Peyer's patch (tissue), 4 donors: ENCODE measurements around the gene FBXO21. TPM values are rescaled to one million over a fixed set of nuclear protein-coding genes. Genes with fewer than 3 reads are reported as not detected.

Source experiments
- DNase-seq, 3 donors: peaks; one replicate each; pipeline ENCODE4 v3.0.0-alpha.2; 2017 to 2019
- H3K27ac ChIP-seq, 4 donors: fragments of 200-600 bp; sonication (generic); one replicate each; pipeline ENCODE4 v1.5.1; 2016 to 2019
- H3K27me3 ChIP-seq, 2 donors: fragments of 200-600 bp; sonication (generic); one replicate each; pipeline ENCODE4 v1.5.1; 2019
- H3K36me3 ChIP-seq, 3 donors: fragments of 200-600 bp; sonication (generic); one replicate each; pipeline ENCODE4 v1.5.1; 2016 to 2019
- H3K4me1 ChIP-seq, 4 donors: fragments of 200-600 bp; sonication (generic); one replicate each; pipeline ENCODE4 v1.5.1; 2016 to 2019
- H3K4me3 ChIP-seq, 4 donors: fragments of 200-600 bp; sonication (generic); 1 replicate in 3 of 4; 2 replicates in 1 of 4; pipeline ENCODE4 v1.5.1; 2016 to 2019; ENCODE audit warnings: mild to moderate bottlenecking in 1 of 4
- H3K9me3 ChIP-seq, 4 donors: fragments of 200-600 bp; sonication (generic); one replicate each; pipeline ENCODE4 v1.5.1; 2016 to 2019; ENCODE audit warnings: mild to moderate bottlenecking in 1 of 4
- CTCF ChIP-seq, 6 experiments: fragments of 450-650 bp in 4 of 6; fragments of 200-600 bp in 2 of 6; sonication (generic) in 1 of 6; IDR thresholded peaks; one replicate each; pipeline ENCODE4 v1.5.1; 2017 to 2019; ENCODE audit warnings: antibody characterized with exemption in 6 of 6, mild to moderate bottlenecking in 3 of 6, moderate library complexity in 1 of 6
- POLR2A ChIP-seq, 2 donors: fragments of 450-650 bp; IDR thresholded peaks; one replicate each; pipeline ENCODE4 v1.5.1; 2017; ENCODE audit warnings: antibody characterized with exemption in 2 of 2, mild to moderate bottlenecking in 2 of 2, moderate library complexity in 2 of 2
- total RNA-seq, 4 donors: library from RNA; depleted of rRNA; stranded (reverse); fragments of >200 nt; gene quantifications; one replicate each; pipeline ENCODE4 v1.1.0, GENCODE V29; 2016

The FBXO21 gene
- total RNA-seq, 4 donors from 2014 or later, result 42.5 to 115 (median 68.8) TPM

DNA sequence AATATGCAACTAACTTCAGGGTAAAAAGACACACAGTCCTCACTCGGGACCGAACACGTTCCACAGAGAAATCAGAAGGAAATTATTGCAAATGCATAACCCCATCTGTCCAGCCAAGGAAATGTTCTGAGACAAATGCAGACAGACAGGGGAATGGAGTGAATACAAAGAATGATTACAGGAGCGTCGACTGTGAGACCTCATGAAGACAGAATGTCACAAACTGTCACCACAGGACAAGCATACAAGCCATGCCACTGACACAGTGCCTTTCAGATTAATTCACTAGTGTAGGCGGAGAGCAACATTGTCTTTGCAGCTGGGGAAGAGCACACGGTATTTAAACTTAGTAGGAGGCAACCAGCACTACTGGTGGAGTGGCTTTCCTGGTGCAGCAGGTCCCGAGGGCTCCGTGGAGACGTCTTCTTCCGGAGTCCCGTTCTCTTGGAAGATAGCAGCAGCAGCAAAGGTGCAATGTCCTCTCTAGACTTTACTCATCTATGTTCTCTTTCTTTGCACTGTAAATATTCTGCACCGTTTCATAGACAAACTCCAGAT lies 44.6 kb downstream of the FBXO21 start:
- no peak overlapping the region for H3K27ac ChIP-seq
- no peaks in the 10 kb centered on the region for H3K27me3 ChIP-seq
- no peak for DNase-seq
- H3K4me1 ChIP-seq, result no peaks in the 10 kb centered on the region
- H3K9me3 ChIP-seq, result no peaks in the 10 kb centered on the region
- H3K36me3 ChIP-seq, result peaks cover 0 to 55% (median 0%) of the 10 kb centered on the region in 3 donors
- TF ChIP-seq CTCF (IDR thresholded peaks at IDR 0.05), result no peak
- TF ChIP-seq POLR2A (IDR thresholded peaks at IDR 0.05), result no peak
- no peak overlapping the region for H3K4me3 ChIP-seq

DNA sequence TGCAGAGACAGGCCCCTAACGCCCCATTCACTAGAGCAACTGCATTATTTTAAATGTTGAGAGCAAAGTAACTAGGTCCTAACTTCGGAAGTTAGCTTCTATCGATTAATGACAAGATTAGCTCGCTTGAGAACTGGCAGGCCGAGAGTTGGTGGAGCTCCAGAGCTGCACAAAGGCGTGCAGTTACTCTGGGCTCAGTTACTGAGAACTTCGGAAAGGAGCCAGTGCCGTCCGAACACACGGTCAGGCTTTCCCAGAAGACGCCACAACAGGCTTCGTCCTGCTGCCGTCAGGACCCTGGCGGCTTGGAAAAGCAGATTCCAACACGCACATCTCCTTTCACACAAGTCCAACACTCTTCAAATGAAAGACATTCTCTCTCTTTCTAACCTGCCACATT lies 45.7 kb downstream of the FBXO21 start:
- H3K4me3 ChIP-seq, result no peak overlapping the region
- no peaks in the 10 kb centered on the region for H3K27me3 ChIP-seq
- H3K9me3 ChIP-seq, result no peaks in the 10 kb centered on the region
- DNase-seq, result no peak
- H3K27ac ChIP-seq, result no peak overlapping the region
- H3K4me1 ChIP-seq, result no peaks in the 10 kb centered on the region
- peaks cover 0 to 46% (median 0%) of the 10 kb centered on the region in 3 donors for H3K36me3 ChIP-seq
- TF ChIP-seq POLR2A (IDR thresholded peaks at IDR 0.05), result no peak
- TF ChIP-seq CTCF (IDR thresholded peaks at IDR 0.05), result no peak

GRCh38 chr12:117143008-117143532 lies 47.2 kb downstream of the FBXO21 start:
- H3K4me3 ChIP-seq, result no peak overlapping the region
- DNase-seq, result no peak
- H3K9me3 ChIP-seq, result no peaks in the 10 kb centered on the region
- no peak overlapping the region for H3K27ac ChIP-seq
- no peaks in the 10 kb centered on the region for H3K27me3 ChIP-seq
- H3K36me3 ChIP-seq, result peaks cover 0 to 32% (median 0%) of the 10 kb centered on the region in 3 donors
- no peak for TF ChIP-seq CTCF (IDR thresholded peaks at IDR 0.05)
- no peaks in the 10 kb centered on the region for H3K4me1 ChIP-seq

DNA sequence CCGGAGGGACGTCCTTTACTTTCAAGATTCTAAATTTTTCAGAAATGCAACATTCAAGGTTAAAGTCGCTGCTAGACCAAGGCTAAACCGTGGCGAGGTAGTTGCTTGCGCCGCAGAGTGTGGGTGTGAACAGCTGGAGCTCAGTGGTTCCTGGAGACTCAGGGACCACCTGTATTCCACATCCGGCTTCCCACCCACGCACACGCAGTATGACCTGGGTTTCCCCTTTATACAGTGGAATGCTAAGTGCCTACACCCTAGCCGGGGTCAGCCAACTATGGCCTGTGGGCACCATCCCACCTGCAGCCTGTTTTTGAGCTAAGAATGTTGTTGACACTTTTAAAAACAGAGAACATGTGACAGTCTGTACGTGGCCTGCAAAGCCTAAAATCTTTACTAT lies 48.2 kb downstream of the FBXO21 start:
- H3K36me3 ChIP-seq, result peaks cover 0 to 27% (median 0%) of the 10 kb centered on the region in 3 donors
- H3K4me1 ChIP-seq, result no peaks in the 10 kb centered on the region
- H3K9me3 ChIP-seq, result no peaks in the 10 kb centered on the region
- peak in 2 of 3 donors; percentile 66 to 70 for DNase-seq
- H3K27ac ChIP-seq, result no peak overlapping the region
- H3K4me3 ChIP-seq, result no peak overlapping the region
- H3K27me3 ChIP-seq, result no peaks in the 10 kb centered on the region
- no peak for TF ChIP-seq POLR2A (IDR thresholded peaks at IDR 0.05)
- no peak for TF ChIP-seq CTCF (IDR thresholded peaks at IDR 0.05)

DNA sequence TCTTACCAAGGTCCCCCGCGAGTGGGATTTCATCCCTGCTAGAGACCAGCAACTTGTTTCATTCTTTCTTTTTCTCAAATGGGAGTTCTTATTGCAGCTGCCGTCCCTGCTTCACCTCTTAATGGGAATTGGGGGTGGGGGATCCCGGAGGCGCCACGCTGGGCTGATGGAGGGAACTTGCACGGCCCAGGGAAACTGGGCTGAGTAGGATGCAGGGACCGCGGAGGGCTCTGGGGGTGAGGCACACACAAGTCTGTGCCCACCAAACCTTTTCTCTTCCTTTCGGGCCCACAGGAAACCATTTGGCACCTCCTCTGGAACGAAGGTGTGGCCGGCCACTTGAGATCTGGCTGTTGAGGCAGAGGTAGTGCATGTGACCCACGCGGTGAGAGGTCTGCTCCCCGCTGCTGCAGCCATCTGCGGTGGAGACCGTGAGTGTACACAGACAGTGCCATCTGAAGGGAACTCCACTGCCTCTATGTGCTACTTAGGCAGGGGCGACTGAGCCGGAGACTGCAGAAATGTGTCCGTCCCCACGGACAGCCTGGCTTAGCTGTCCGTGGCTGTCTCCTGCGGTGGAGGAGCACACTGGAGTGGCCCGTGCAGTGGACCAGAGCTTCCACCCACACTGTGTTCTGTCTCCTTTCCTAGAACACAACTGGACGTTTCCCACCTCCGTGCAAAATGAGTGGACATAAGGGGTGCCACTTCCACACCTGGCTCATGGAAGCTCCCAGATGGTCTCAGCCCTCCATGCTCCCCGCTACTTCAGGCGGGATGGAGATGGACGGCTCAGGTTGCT lies 49.0 kb downstream of the FBXO21 start:
- no peak for DNase-seq
- no peak overlapping the region for H3K4me3 ChIP-seq
- no peaks in the 10 kb centered on the region for H3K27me3 ChIP-seq
- no peaks in the 10 kb centered on the region for H3K4me1 ChIP-seq
- no peaks in the 10 kb centered on the region for H3K9me3 ChIP-seq
- no peak overlapping the region for H3K27ac ChIP-seq
- H3K36me3 ChIP-seq, result peaks cover 0 to 22% (median 0%) of the 10 kb centered on the region in 3 donors
- TF ChIP-seq POLR2A (IDR thresholded peaks at IDR 0.05), result no peak
- TF ChIP-seq CTCF (IDR thresholded peaks at IDR 0.05), result no peak
